ENCODE measurements around the gene PCDHGC4. TPM values are rescaled to one million over a fixed set of nuclear protein-coding genes. Genes with fewer than 3 reads are reported as not detected.

PCDHGC4 gene
- total and polyA plus RNA-seq, 2 of the 13 experiments (the other 11 are each of a cell fraction or from before 2014, with no cell fraction given), result 0.07 TPM; not detected in 1

GRCh38 chr5:141501761-141502160, 16.9 kb downstream of the PCDHGC4 start:
- WGBS (ENCODE audit: low lambda C conversion rate), result 54% methylated on average over 7 of the region's 7 CpGs
- Histone ChIP-seq H3K4me2 (ENCODE audit: low read depth, low read length) (no peak overlapping the region), H2AFZ (ENCODE audit: low read length) (no peak overlapping the region), H3K9me3 (ENCODE audit: low read length) (no peaks in the 10 kb centered on the region), H3K4me3 (replicated peaks in 1 of 3; ENCODE audit: insufficient read depth in 1 of 3, low read depth in 2 of 3, low read length in 3 of 3) (no peak overlapping the region), H3K9ac (ENCODE audit: insufficient read depth, low read depth, low read length) (no peak overlapping the region), H3K36me3 (replicated peaks in 1 of 2; ENCODE audit: control insufficient read depth in 1 of 2, insufficient read depth in 2 of 2, low read length in 2 of 2) (no peaks in the 10 kb centered on the region), H3K27ac (ENCODE audit: extremely low read length, insufficient read depth, low read length) (no peak overlapping the region), H4K20me1 (ENCODE audit: insufficient read depth, low read length) (no peaks in the 10 kb centered on the region), H3K27me3 (ENCODE audit: control insufficient read depth in 1 of 2, insufficient read depth in 2 of 2, low read length in 2 of 2) (no peaks in the 10 kb centered on the region), H3K4me1 (ENCODE audit: insufficient read depth, low read length) (no peaks in the 10 kb centered on the region), H3K79me2 (ENCODE audit: insufficient read depth, low read length) (no peaks in the 10 kb centered on the region)
- ATAC-seq, result no peak
- ChIA-PET CTCF (ENCODE audit: low intra/inter-chr PET ratio, low total read pairs) (no interaction called here), POLR2A (no interaction called here)
- no TSS peak for BruUV-seq (replicated peaks)
- TF ChIP-seq ZNF274 (CRISPR knock-in tag; IDR thresholded peaks at IDR 0.05) (no peak), KDM5B (CRISPR knock-in tag; IDR thresholded peaks at IDR 0.05; ENCODE audit: borderline replicate concordance) (no peak), ZNF160 (CRISPR knock-in tag; IDR thresholded peaks at IDR 0.05) (no peak), ZNF318 (CRISPR knock-in tag; IDR thresholded peaks at IDR 0.05) (no peak)
- FAIRE-seq, result no peak
- no peak for DNase-seq (ENCODE audit: low spot score)
- in situ Hi-C loops (cut with HindIII; ENCODE audit: extremely low pct_ligation_motif_present, low pct_unique_long_range_greater_than_20kb) (no loop called here), intact Hi-C loops (cut with micrococcal nuclease; ENCODE audit: unreplicated experiment) (no loop called here)

All from HepG2 (cell line).